Measurements from ENCODE around the gene TMX1. TPM values are rescaled to one million over a fixed set of nuclear protein-coding genes. Genes with fewer than 3 reads are reported as not detected.

TMX1 gene
- total and polyA plus RNA-seq, 2 of the 8 experiments (the other 6 are each of a cell fraction or from before 2014, with no cell fraction given), result 26.6 to 84.0 TPM

DNA sequence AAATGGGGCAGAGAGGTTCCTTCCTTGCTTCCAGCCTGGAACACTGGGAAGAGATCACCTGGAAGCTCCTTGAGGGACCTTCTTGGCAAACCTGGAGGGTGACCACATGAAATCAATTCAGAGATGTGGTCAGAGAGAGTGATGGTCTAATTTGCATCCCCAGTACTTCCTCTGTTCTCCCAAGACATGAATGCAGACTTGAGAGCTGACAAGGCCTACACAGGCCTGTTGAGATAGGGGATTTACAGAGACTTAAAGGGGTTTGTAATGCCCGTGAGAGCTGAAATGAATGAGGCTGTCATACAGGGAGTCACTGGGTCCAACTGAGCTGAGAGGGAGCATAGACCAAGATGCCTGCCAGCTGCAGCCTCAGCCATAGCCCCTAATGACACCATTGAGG lies 45.1 kb downstream of the TMX1 start:
- no peaks in the 10 kb centered on the region for H3K9me3 ChIP-seq (ENCODE audit: insufficient read depth in 2 of 2, low read depth in 1 of 2, low read length in 1 of 2)
- H3K56ac ChIP-seq (replicated peaks; ENCODE audit: insufficient read length, low read depth, low read length), result no peak overlapping the region
- H2BK15ac ChIP-seq (ENCODE audit: low read length), result no peak overlapping the region
- FAIRE-seq (no peak), DNase-seq (ENCODE audit: low read depth in 1 of 2, low spot score in 2 of 2) (no peak)
- H3K18ac ChIP-seq (ENCODE audit: extremely low read depth, low read length), result no peak overlapping the region
- H3K27ac ChIP-seq (ENCODE audit: low read depth, low read length), result no peak overlapping the region
- H4K5ac ChIP-seq (ENCODE audit: insufficient read length, low read depth, low read length), result no peak overlapping the region
- H3K23ac ChIP-seq (ENCODE audit: insufficient read length), result no peak overlapping the region
- H3K14ac ChIP-seq (ENCODE audit: insufficient read length), result no peak overlapping the region
- H3K4me3 ChIP-seq (ENCODE audit: extremely low read depth in 1 of 4, insufficient read depth in 2 of 4, low read depth in 3 of 4, low read length in 4 of 4), result no peak overlapping the region
- no peak overlapping the region for H3K9ac ChIP-seq (replicated peaks in 1 of 4; ENCODE audit: extremely low read depth in 1 of 4, low read depth in 3 of 4, low read length in 3 of 4)
- no peak for TF ChIP-seq TEAD4 (IDR thresholded peaks at IDR 0.05; ENCODE audit: low read depth, low read length)
- TF ChIP-seq SP4 (IDR thresholded peaks at IDR 0.05; ENCODE audit: low read length), result no peak
- H3K79me2 ChIP-seq (ENCODE audit: control insufficient read depth in 1 of 2, insufficient read depth in 2 of 2, low read length in 2 of 2), result no peaks in the 10 kb centered on the region
- H2AK5ac ChIP-seq (ENCODE audit: low read depth, low read length), result no peak overlapping the region
- H2BK5ac ChIP-seq (ENCODE audit: low read depth, low read length), result no peak overlapping the region
- no peaks in the 10 kb centered on the region for H3K27me3 ChIP-seq (replicated peaks in 1 of 4; ENCODE audit: control insufficient read depth in 3 of 4, extremely low read depth in 1 of 4, insufficient read depth in 3 of 4, low read length in 3 of 4)
- WGBS, 2 experiments (ENCODE audit: extremely low coverage in 1 of 2, insufficient coverage in 1 of 2, insufficient read length in 1 of 2, insufficient replicate concordance in 2 of 2, low coverage in 1 of 2, low lambda C conversion rate in 2 of 2, missing lambda C conversion rate in 1 of 2), result 82% methylated on average over 1 of the region's 1 CpG; no CpG with 5 or more reads in 1 of the 2 experiments
- H2BK12ac ChIP-seq (ENCODE audit: low read depth, low read length), result no peak overlapping the region
- H4K20me1 ChIP-seq (replicated peaks in 1 of 2; ENCODE audit: control insufficient read depth in 1 of 2, insufficient read depth in 2 of 2, low read length in 2 of 2), result no peaks in the 10 kb centered on the region
- no peak overlapping the region for H2BK120ac ChIP-seq (replicated peaks; ENCODE audit: low read depth, low read length)
- H3K4me1 ChIP-seq (replicated peaks in 1 of 4; ENCODE audit: control insufficient read depth in 3 of 4, insufficient read depth in 4 of 4, low read length in 3 of 4), result no peaks in the 10 kb centered on the region
- no peak overlapping the region for H2BK20ac ChIP-seq (ENCODE audit: low read length)
- H3K79me1 ChIP-seq (ENCODE audit: low read depth, low read length), result no peaks in the 10 kb centered on the region; the same call in 1 of the 2 replicates
- POLR2A ChIA-PET (ENCODE audit: partially characterized antibody), result interaction anchor here (1.5 kb wide), 1 partner anchor 17 kb away, joined by 4 read pairs; no protein-coding TSS in a partner anchor
- H3K4ac ChIP-seq (replicated peaks; ENCODE audit: insufficient read length, low read depth, low read length), result no peak overlapping the region
- H4K91ac ChIP-seq (replicated peaks; ENCODE audit: insufficient read length, low read length), result no peak overlapping the region
- H4K8ac ChIP-seq (ENCODE audit: extremely low read depth, insufficient read depth, low read length), result no peak overlapping the region
- CTCF ChIA-PET (ENCODE audit: partially characterized antibody), result interaction anchor here (0.8 to 10.2 kb wide), 6 partner anchors 10 to 493 kb away, joined by 3 to 144 read pairs (median 8); no protein-coding TSS in a partner anchor
- H3K4me2 ChIP-seq (ENCODE audit: insufficient read depth in 1 of 2, low read depth in 2 of 2, low read length in 2 of 2), result no peak overlapping the region
- no peak overlapping the region for H2AFZ ChIP-seq (ENCODE audit: low read length)
- 0 out of 2 replicates have a peak, but pooled peaks cover under 1% of the 10 kb centered on the region for H3K23me2 ChIP-seq (ENCODE audit: low read depth, low read length)
- H3K36me3 ChIP-seq (ENCODE audit: control insufficient read depth in 2 of 4, insufficient read depth in 4 of 4, low read length in 3 of 4), result peaks cover 0 to 8% (median 2%) of the 10 kb centered on the region in 4 experiments; a peak in 3 of 8 replicates

Measured in H1 (cell line).